Measurements from ENCODE around the gene GCFC2. TPM values are rescaled to one million over a fixed set of nuclear protein-coding genes. Genes with fewer than 3 reads are reported as not detected.
"Not testable (repeated sequence)": the region's sequence is repeated elsewhere in the genome, so short reads cannot be mapped to it uniquely, and the experiment has no call there.

GCFC2 gene
- total RNA-seq, 1 donor from 2014 or later = 23.8 TPM

DNA sequence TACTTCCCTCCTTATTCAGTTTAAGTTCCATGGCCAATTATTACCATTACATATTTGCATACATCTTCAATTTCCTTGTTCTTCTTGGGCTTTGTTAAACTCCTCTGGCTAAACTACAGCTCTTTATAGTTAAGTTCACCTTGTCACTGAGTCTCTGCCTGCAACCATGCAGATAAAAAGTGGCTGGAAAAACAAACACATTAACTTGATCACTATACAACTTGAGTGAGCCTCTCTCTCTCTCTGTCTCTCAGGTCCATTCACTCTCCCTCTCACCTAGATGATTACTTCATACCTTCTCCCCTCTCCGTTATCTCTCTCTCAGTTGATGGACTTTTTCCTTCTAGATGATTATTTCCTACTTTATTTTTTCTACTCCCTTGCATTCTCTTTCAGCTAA is 30.3 kb downstream of the GCFC2 start:
- DNase-seq (ENCODE audit: low spot score) = no peak

DNA sequence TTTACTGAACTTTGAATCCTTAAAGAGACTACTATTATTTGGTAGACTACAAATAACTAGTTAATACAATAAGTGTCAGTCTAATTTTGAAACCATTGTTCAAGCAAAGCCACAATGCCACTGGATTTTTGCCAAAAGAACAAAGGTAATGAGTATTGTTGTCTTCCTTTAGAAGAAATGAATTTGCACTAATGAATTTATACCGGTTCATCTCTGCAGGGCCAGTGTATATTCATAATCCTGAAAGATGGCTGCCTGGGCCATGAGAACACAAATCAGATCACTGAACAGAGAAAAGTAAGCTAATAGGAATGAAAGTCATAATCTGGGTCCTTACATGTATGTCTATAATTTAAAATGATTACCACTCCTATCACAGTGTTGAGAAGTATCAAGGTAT is 31.2 kb downstream of the GCFC2 start:
- no peak for DNase-seq (ENCODE audit: low spot score)

GRCh38 chr2:75676464-75676863 is 34.3 kb downstream of the GCFC2 start:
- no peak for DNase-seq (ENCODE audit: low spot score)

GRCh38 chr2:75675908-75676307 is 34.8 kb downstream of the GCFC2 start:
- DNase-seq (ENCODE audit: low spot score) = no peak

- not testable (repeated sequence) for DNase-seq (ENCODE audit: low spot score)
Measured at GRCh38 chr2:75675423-75675822, 35.3 kb downstream of the GCFC2 start.

GRCh38 chr2:75667884-75668283 is 42.8 kb downstream of the GCFC2 start:
- no peak for DNase-seq (ENCODE audit: low spot score)

- no peak for DNase-seq (ENCODE audit: low spot score)
Measured at GRCh38 chr2:75666911-75667310, 43.8 kb downstream of the GCFC2 start.

- no peak for DNase-seq (ENCODE audit: low spot score)
Measured at GRCh38 chr2:75657798-75658197, 52.9 kb downstream of the GCFC2 start.

- no peak for DNase-seq (ENCODE audit: low spot score)
Measured at GRCh38 chr2:75656563-75656962, 54.2 kb downstream of the GCFC2 start.

DNA sequence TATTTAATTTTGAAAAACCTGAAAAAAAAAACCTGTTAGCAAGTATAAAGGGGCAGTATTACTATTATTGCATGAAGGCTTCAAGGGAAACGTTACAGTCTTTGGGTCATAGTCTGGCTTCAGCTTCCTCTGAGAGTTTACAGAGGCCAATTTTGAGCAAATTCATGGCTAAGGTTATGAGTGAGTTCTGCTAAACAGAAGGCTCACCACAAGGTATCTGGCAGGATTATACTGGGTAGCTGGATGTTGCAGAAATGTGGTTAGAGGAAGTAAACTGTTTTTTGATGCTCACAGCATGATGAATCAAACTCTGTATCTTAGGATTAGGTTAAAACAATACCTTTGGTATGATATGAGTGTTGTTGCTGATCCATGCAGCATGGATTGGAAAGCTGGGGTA is 54.9 kb downstream of the GCFC2 start:
- DNase-seq (ENCODE audit: low spot score) = no peak

GRCh38 chr2:75654012-75654411 is 56.7 kb downstream of the GCFC2 start:
- no peak for DNase-seq (ENCODE audit: low spot score)

- DNase-seq (ENCODE audit: low spot score) = no peak
Measured at GRCh38 chr2:75647771-75648170, 62.9 kb downstream of the GCFC2 start.

GRCh38 chr2:75646583-75647425 is 63.9 kb downstream of the GCFC2 start, which contains the start of gene MRPL19:
MRPL19 (plus strand) TSS chr2:75646783; CDS start chr2:75646808, 25 bp downstream.
- DNase-seq (ENCODE audit: low spot score) = peak; percentile 83

GRCh38 chr2:75646090-75646582 is 64.6 kb downstream of the GCFC2 start:
- no peak for DNase-seq (ENCODE audit: low spot score)

DNA sequence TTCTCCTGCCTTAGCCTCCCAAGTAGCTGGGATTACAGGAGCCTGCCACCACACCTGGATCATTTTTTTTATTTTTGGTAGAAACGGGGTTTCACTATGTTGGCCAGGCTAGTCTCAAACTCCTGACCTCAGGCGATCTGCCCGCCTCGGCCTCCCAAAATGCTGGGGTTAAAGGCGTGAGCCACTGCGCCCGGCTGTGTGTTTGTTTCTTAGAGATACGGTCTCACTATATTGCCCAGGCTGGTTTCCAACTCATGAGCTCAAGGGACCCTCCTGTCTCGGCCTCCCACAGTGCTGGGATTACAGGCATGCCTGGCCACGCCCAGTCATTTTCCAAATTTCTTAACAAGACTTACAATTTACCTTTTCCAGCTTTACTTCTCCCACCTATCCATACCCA is 65.1 kb downstream of the GCFC2 start:
- no peak for DNase-seq (ENCODE audit: low spot score)

GRCh38 chr2:75643980-75644379 is 66.7 kb downstream of the GCFC2 start:
- no peak for DNase-seq (ENCODE audit: low spot score)

- no peak for DNase-seq (ENCODE audit: low spot score)
Measured at GRCh38 chr2:75641587-75641986, 69.1 kb downstream of the GCFC2 start.

GRCh38 chr2:75640621-75641121 is 70.0 kb downstream of the GCFC2 start:
- DNase-seq (ENCODE audit: low spot score) = peak; percentile 57

DNA sequence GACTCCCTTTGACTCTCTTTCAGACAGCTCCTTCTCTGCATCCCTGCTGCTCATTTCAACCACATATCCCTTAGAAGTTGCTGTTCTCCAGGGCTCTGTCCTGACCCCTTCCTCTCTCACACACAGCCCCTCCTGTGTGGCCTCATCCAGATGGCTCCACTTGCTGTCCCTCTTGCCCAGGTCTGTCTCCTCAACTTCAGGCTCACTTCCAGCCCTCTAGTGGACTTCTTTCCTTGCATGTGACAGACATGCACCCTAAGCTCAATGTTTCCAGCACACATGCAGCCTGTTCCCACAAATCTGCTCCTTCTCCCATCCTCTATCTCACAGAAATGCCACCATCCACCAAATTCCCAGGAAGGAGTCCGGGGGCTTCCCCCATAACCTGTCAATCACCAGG is 73.1 kb downstream of the GCFC2 start:
- no peak for DNase-seq (ENCODE audit: low spot score)

DNA sequence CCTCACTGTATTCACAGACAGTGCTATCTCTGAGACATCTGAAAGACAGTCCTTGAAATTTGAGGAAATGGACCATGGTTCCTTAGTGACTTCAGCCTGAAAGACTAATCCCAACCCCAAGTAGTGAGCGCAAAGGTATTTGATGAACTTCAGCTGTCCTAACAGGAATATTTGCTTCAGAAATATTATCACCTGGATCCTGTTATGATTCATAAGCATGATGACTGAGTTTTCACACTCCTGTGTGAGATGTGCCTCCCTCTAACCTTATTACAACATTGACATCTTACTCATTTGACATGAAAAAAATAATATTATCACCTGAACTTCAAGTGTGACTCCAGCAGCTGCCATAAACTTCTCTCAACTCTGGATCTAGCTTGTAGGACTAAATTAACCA is 75.8 kb downstream of the GCFC2 start:
- no peak for DNase-seq (ENCODE audit: low spot score)

DNA sequence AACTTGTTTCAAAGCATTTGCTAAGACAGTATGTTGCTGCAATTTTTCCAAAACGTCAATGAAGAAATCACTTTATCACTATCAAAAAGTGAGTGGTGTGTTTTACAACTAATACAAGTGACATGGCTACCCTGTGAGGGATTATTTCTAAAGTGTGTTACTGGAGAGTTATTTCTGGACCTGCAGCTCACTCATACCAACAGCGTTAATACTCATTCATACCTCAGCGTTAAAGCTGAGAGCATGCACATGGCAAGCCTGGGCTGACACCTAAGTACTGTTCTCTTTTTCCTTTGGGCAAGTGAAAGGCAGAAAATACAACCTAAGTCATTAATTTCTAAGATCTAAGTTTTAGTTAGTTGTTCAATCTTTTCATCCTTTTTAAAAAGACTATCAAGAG is 77.1 kb downstream of the GCFC2 start:
- DNase-seq (ENCODE audit: low spot score) = no peak

DNA sequence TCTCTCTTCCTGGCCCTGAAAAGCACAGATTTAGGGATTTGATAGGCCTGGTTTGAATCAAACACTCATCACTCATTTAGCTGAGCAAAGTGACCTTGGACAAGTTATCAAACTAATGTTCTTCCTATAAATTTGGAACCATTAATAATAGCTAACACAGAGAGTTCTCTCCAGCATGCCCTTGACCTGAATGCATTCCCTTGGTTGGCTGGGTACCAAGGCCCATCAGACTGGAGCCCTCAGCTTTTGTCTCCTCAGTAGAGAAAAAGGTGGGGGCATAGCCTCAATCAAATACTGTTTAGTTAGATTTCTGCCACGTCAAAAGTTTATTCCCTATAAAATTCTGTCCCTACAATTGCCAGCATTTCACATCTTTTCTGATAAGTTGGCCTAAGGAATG is 77.9 kb downstream of the GCFC2 start:
- DNase-seq (ENCODE audit: low spot score) = no peak

GRCh38 chr2:75632091-75632701 is 78.5 kb downstream of the GCFC2 start:
- DNase-seq (ENCODE audit: low spot score) = no peak
